DMS153 (cell line): ENCODE measurements around the gene ALKBH3.
A peak's percentile ranks its signal among the peaks of the same experiment; 100 is the strongest.

ENCODE experiments used
- DNase-seq: peaks from one replicate; lab custom pipeline; 2025; lab: John Stamatoyannopoulos, UW

Gene ALKBH3

GRCh38 chr11:43941257-43941994, 60.8 kb downstream of the ALKBH3 start:
- no peak for DNase-seq

- no peak for DNase-seq
Observed at GRCh38 chr11:43942662-43943371, 62.2 kb downstream of the ALKBH3 start.

GRCh38 chr11:43943372-43943930, 62.8 kb downstream of the ALKBH3 start:
- DNase-seq = no peak

- no peak for DNase-seq
Observed at GRCh38 chr11:43943931-43944751, 63.5 kb downstream of the ALKBH3 start.

- DNase-seq = no peak
Observed at GRCh38 chr11:43944761-43945311, 64.2 kb downstream of the ALKBH3 start.

- no peak for DNase-seq
Observed at GRCh38 chr11:43947003-43947500, 66.4 kb downstream of the ALKBH3 start.

- no peak for DNase-seq
Observed at GRCh38 chr11:43947815-43948214, 67.2 kb downstream of the ALKBH3 start.

- no peak for DNase-seq
Observed at GRCh38 chr11:43948341-43949225, 68.0 kb downstream of the ALKBH3 start.

- DNase-seq = no peak
Observed at GRCh38 chr11:43950311-43950855, 69.8 kb downstream of the ALKBH3 start.

- DNase-seq = no peak
Observed at GRCh38 chr11:43951231-43951630, 70.6 kb downstream of the ALKBH3 start.

- no peak for DNase-seq
Observed at GRCh38 chr11:43952020-43952400, 71.4 kb downstream of the ALKBH3 start.

- DNase-seq = peak; percentile 64
Observed at GRCh38 chr11:43952401-43953342, 72.0 kb downstream of the ALKBH3 start.

- no peak for DNase-seq
Observed at GRCh38 chr11:43953521-43953920, 72.9 kb downstream of the ALKBH3 start.

GRCh38 chr11:43954241-43954640, 73.6 kb downstream of the ALKBH3 start:
- no peak for DNase-seq

- DNase-seq = no peak
Observed at GRCh38 chr11:43955381-43956118, 74.9 kb downstream of the ALKBH3 start.

- DNase-seq = no peak
Observed at GRCh38 chr11:43957571-43957970, 76.9 kb downstream of the ALKBH3 start.

- DNase-seq = no peak
Observed at GRCh38 chr11:43959321-43959995, 78.8 kb downstream of the ALKBH3 start.
